Measurements from ENCODE around the gene NPR1. TPM values are rescaled to one million over a fixed set of nuclear protein-coding genes. Genes with fewer than 3 reads are reported as not detected.
A peak's percentile ranks its signal among the peaks of the same experiment; 100 is the strongest.
"Not testable (repeated sequence)": the region's sequence is repeated elsewhere in the genome, so short reads cannot be mapped to it uniquely, and the experiment has no call there.

NPR1 gene
- total and polyA plus RNA-seq, 4 donors, result 16.7 to 98.9 (median 46.8) TPM

DNA sequence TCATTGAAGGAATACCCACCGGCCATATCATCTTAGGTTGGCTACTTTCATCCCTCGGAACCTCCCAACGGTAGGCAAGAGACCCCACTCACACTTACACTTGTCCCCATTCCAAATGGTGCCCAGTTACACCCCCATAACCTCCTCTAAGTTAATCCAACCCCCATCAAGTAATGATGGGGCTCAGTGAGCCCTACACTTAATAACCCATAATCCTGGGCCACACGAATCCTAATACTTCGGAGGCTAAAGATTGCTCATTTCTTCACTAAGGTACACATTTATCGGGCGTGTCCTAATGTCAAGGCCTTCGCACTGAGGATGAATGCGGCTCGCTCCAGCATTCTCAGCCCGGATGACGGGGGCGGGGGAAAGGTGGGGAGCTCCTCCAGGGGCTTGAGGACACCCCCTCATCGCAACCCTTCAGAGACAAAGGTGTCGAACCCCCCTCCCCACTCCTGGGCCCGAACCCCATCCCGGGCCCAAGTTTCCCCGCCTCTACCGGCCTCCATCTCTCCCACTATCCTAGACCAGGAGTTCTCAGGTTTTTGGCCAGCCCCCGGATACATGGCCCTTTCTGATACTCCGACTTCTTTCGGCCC lies 8.1 kb upstream of the NPR1 start:
- Histone ChIP-seq H3K9ac (ENCODE audit: insufficient read depth in 1 of 2, low read length in 2 of 2) (peak overlapping the region; percentile 97 to 98), H3K4me3 (peak overlapping the region; percentile 91), H3K27me3 (ENCODE audit: control insufficient read depth in 3 of 3, insufficient read depth in 3 of 3, low read length in 2 of 3) (no peaks in the 10 kb centered on the region), H3K9me3 (ENCODE audit: control insufficient read depth in 4 of 4, insufficient read depth in 3 of 4, low read length in 3 of 4) (no peaks in the 10 kb centered on the region), H3K36me3 (ENCODE audit: control insufficient read depth in 4 of 4, insufficient read depth in 4 of 4, low read length in 4 of 4) (peaks cover 15 to 29% (median 25%) of the 10 kb centered on the region in 4 donors), H3K4me1 (ENCODE audit: control insufficient read depth in 5 of 5, insufficient read depth in 5 of 5, low read length in 5 of 5) (peaks cover 3 to 14% (median 8%) of the 10 kb centered on the region in 5 donors), H3K27ac (ENCODE audit: low read depth in 1 of 2, low read length in 1 of 2) (peak overlapping the region; percentile 52 to 71)
- WGBS, 2 donors, result 1% methylated on average over 21 to 22 of the region's 22 CpGs
- TF ChIP-seq, protein P1, sequence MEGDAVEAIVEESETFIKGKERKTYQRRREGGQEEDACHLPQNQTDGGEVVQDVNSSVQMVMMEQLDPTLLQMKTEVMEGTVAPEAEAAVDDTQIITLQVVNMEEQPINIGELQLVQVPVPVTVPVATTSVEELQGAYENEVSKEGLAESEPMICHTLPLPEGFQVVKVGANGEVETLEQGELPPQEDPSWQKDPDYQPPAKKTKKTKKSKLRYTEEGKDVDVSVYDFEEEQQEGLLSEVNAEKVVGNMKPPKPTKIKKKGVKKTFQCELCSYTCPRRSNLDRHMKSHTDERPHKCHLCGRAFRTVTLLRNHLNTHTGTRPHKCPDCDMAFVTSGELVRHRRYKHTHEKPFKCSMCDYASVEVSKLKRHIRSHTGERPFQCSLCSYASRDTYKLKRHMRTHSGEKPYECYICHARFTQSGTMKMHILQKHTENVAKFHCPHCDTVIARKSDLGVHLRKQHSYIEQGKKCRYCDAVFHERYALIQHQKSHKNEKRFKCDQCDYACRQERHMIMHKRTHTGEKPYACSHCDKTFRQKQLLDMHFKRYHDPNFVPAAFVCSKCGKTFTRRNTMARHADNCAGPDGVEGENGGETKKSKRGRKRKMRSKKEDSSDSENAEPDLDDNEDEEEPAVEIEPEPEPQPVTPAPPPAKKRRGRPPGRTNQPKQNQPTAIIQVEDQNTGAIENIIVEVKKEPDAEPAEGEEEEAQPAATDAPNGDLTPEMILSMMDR (IDR thresholded peaks at IDR 0.05; ENCODE audit: control extremely low read depth, extremely low read depth), result no peak
- DNase-seq (no peak), ATAC-seq (ENCODE audit: insufficient read depth, low FRiP score) (peak; percentile 3)

DNA sequence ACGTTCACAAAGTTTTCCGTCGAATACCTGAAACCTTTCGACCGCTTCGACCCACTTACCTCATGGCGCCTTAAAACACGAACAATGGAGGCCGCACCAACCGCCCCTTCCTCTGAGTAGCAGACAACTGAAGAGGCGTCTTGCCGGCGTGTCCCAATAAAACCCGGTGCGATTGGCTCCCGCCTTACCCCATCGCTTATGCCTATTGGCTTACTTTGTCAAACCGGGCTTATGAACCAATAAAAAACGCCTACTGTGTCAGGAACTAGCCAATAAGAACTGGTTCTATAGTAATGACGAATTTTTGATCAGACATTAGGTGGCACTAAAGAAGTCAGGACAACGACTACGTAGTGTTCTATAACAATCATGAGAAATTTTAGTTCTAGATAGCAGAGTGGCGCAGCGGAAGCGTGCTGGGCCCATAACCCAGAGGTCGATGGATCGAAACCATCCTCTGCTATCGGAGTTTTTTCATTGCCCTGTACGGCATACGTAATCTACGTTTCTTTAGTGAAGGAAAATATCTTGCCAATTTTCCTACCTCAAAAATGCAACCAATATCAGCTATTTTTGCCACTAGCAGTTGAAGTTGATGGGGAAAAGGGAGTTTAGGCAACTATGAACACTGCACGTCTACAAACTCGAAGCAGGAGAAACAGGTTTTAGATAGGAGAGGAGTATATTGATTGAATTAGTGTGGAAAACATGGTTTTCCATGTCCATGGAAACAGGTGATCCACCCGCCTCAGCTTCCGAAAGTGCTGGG lies 7.4 kb upstream of the NPR1 start, which contains the start of gene ILF2:
Gene ILF2, minus strand, starts transcription at position 135 of the 769 bp plus-strand sequence. Its CDS starts 71 bp downstream, at position 64.
- ATAC-seq (ENCODE audit: insufficient read depth, low FRiP score) (peak; percentile 94), DNase-seq (peak; percentile 99 to 100 (median 100))
- 0 to 1% methylated on average over 35 of the region's 35 CpGs for WGBS, 2 donors
- TF ChIP-seq, protein P1 (IDR thresholded peaks at IDR 0.05; ENCODE audit: control extremely low read depth, extremely low read depth), result peak; percentile 10
- H3K4me3 ChIP-seq, result peak within 1 kb of the TSS; percentile 91
- peak within 1 kb of the TSS; percentile 71 to 84 for H3K27ac ChIP-seq (ENCODE audit: low read depth in 1 of 2, low read length in 1 of 2)
- H3K27me3 ChIP-seq (ENCODE audit: control insufficient read depth in 3 of 3, insufficient read depth in 3 of 3, low read length in 2 of 3), result no peaks in the 10 kb centered on the region
- peak within 1 kb of the TSS; percentile 97 to 98 for H3K9ac ChIP-seq (ENCODE audit: insufficient read depth in 1 of 2, low read length in 2 of 2)
- peaks cover 3 to 14% (median 8%) of the 10 kb centered on the region in 5 donors for H3K4me1 ChIP-seq (ENCODE audit: control insufficient read depth in 5 of 5, insufficient read depth in 5 of 5, low read length in 5 of 5)
- H3K9me3 ChIP-seq (ENCODE audit: control insufficient read depth in 4 of 4, insufficient read depth in 3 of 4, low read length in 3 of 4), result no peaks in the 10 kb centered on the region
- H3K36me3 ChIP-seq (ENCODE audit: control insufficient read depth in 4 of 4, insufficient read depth in 4 of 4, low read length in 4 of 4), result peaks cover 9 to 24% (median 24%) of the 10 kb centered on the region in 4 donors

DNA sequence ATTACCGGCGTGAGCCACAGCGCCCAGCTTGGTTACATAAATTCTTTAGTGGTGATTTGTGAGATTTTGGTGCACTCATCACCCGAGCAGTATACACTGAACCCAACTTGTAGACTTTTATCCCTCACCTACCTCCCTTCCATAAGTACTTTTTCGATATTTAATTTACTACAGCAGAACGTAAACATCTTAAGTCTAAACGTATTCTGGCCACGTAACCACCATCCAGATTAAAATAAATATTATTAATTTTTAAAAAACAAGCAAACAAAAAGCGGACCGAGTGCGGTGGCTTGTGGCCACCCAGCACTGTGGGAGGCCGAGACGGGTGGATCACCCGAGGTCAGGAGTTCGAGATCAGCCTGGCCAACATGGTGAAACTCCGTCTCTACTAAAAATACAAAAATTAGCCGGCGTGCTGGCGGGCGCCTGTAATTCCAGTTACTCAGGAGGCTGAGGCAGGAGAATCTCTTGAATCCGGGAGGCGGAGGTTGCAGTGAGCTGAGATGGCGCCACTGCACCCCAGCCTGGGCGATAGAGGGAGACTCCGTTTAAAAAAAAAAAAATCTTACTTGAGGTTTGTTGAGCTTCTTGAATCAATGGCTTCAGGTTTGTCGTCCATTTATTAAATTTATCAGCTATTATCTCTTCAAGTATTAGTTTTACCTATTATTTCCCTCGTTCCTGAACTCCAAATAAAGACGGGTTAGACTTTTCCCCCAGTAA lies 6.7 kb upstream of the NPR1 start:
- H3K4me3 ChIP-seq; H3K9me3 ChIP-seq (ENCODE audit: control insufficient read depth in 4 of 4, insufficient read depth in 3 of 4, low read length in 3 of 4); H3K27me3 ChIP-seq (ENCODE audit: control insufficient read depth in 3 of 3, insufficient read depth in 3 of 3, low read length in 2 of 3): not testable (repeated sequence)
- Histone ChIP-seq H3K4me1 (ENCODE audit: control insufficient read depth in 5 of 5, insufficient read depth in 5 of 5, low read length in 5 of 5) (peaks cover 3 to 14% (median 8%) of the 10 kb centered on the region in 5 donors), H3K27ac (ENCODE audit: low read depth in 1 of 2, low read length in 1 of 2) (peak overlapping the region; percentile 58 to 84), H3K9ac (ENCODE audit: insufficient read depth in 1 of 2, low read length in 2 of 2) (peak overlapping the region; percentile 39 to 91), H3K36me3 (ENCODE audit: control insufficient read depth in 4 of 4, insufficient read depth in 4 of 4, low read length in 4 of 4) (peaks cover 3 to 24% (median 17%) of the 10 kb centered on the region in 4 donors)
- peak in 2 of 3 donors; percentile 15 to 31 for DNase-seq
- WGBS, 2 donors, result 7 to 12% methylated on average over 28 of the region's 28 CpGs
- peak; percentile 32 for ATAC-seq (ENCODE audit: insufficient read depth, low FRiP score)
